Right lobe of liver (tissue), 4 donors: Measurements from ENCODE around the gene SPATS2L.

Source experiments
- POLR2A ChIP-seq: fragments of 450-650 bp; IDR thresholded peaks from one replicate; pipeline ENCODE4 v1.6.1; 2017; ENCODE audit warnings: antibody characterized with exemption, mild to moderate bottlenecking
- TF ChIP-seq, protein P1 (sequence below), 4 donors: fragments of 200-600 bp in 3 of 4; fragments of 450-650 bp in 1 of 4; IDR thresholded peaks; one replicate each; pipeline versions ENCODE4 v1.5.1 to v1.8.0; 2016 to 2022; ENCODE audit warnings: antibody characterized with exemption in 4 of 4, mild to moderate bottlenecking in 2 of 4
- donor health status: DM: no; HTN: no; CAD: no.
- donor health status: DM: no; HTN: no; CAD: no.
- donor health status: DM: no; HTN: yes; CAD: no.

- TF ChIP-seq, protein P1, sequence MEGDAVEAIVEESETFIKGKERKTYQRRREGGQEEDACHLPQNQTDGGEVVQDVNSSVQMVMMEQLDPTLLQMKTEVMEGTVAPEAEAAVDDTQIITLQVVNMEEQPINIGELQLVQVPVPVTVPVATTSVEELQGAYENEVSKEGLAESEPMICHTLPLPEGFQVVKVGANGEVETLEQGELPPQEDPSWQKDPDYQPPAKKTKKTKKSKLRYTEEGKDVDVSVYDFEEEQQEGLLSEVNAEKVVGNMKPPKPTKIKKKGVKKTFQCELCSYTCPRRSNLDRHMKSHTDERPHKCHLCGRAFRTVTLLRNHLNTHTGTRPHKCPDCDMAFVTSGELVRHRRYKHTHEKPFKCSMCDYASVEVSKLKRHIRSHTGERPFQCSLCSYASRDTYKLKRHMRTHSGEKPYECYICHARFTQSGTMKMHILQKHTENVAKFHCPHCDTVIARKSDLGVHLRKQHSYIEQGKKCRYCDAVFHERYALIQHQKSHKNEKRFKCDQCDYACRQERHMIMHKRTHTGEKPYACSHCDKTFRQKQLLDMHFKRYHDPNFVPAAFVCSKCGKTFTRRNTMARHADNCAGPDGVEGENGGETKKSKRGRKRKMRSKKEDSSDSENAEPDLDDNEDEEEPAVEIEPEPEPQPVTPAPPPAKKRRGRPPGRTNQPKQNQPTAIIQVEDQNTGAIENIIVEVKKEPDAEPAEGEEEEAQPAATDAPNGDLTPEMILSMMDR (IDR thresholded peaks at IDR 0.05), result no peak
- no peak for TF ChIP-seq POLR2A
These were observed 77.1 kb downstream of the SPATS2L start for GRCh38 chr2:200383380-200384110.
